GM12878 (cell line): ENCODE measurements around the gene USO1. TPM values are rescaled to one million over a fixed set of nuclear protein-coding genes. Genes with fewer than 3 reads are reported as not detected.

Experiments used
- BRCA1 ChIP-seq: IDR thresholded peaks from 2 replicates; pipeline ENCODE4 v1.6.1; 2011; ENCODE audit warnings: low read depth, low read length, improper control_type of control experiment
- DPF2 ChIP-seq: fragments of 450-650 bp; IDR thresholded peaks from 2 replicates; pipeline ENCODE4 v1.6.1; 2017; ENCODE audit warnings: mild to moderate bottlenecking
- FOXK2 ChIP-seq: fragments of 450-650 bp; IDR thresholded peaks from 2 replicates; pipeline ENCODE4 v1.6.1; 2017; ENCODE audit warnings: mild to moderate bottlenecking, moderate library complexity
- GATAD2B ChIP-seq: fragments of 450-650 bp; conservative IDR thresholded peaks from 2 replicates; pipeline ENCODE4 v1.6.1; 2017; ENCODE audit warnings: low read depth, mild to moderate bottlenecking, moderate library complexity
- JUND ChIP-seq: IDR thresholded peaks from 2 replicates; pipeline ENCODE4 v1.6.1; 2012; ENCODE audit warnings: low read depth, mild to moderate bottlenecking, low read length, improper control_type of control experiment, moderate library complexity
- MEF2B ChIP-seq: fragments of 450-650 bp; IDR thresholded peaks from 2 replicates; pipeline ENCODE4 v1.6.1; 2018; ENCODE audit warnings: mild to moderate bottlenecking, moderate library complexity; ENCODE audit not compliant: partially characterized antibody, poor library complexity, severe bottlenecking
- NBN ChIP-seq: fragments of 450-650 bp; IDR thresholded peaks from 2 replicates; pipeline ENCODE4 v1.6.1; 2016
- NR2C1 ChIP-seq: fragments of 450-650 bp; IDR thresholded peaks from 2 replicates; pipeline ENCODE4 v1.6.1; 2017; ENCODE audit warnings: antibody characterized with exemption, mild to moderate bottlenecking, moderate library complexity
- POLR2A ChIP-seq: IDR thresholded peaks from 2 replicates; pipeline ENCODE4 v1.6.1; 2011; ENCODE audit warnings: low read depth, mild to moderate bottlenecking, low read length
- RFX5 ChIP-seq: IDR thresholded peaks from 2 replicates; pipeline ENCODE4 v1.6.1; 2011; ENCODE audit warnings: low read depth, low read length, improper control_type of control experiment
- SMARCA5 ChIP-seq: fragments of 450-650 bp; IDR thresholded peaks from 2 replicates; pipeline ENCODE4 v1.6.1; 2017; ENCODE audit warnings: mild to moderate bottlenecking
- SPI1 ChIP-seq: IDR thresholded peaks from 2 replicates; pipeline ENCODE4 v1.6.1; 2011; ENCODE audit warnings: low read depth, mild to moderate bottlenecking, low read length, moderate library complexity, borderline replicate concordance; ENCODE audit not compliant: insufficient read depth
- STAT1 ChIP-seq: fragments of 450-650 bp; conservative IDR thresholded peaks from 2 replicates; pipeline ENCODE4 v1.6.1; 2014; ENCODE audit warnings: antibody characterized with exemption, mild to moderate bottlenecking
- SUPT20H ChIP-seq: IDR thresholded peaks from 2 replicates; pipeline ENCODE4 v1.6.1; 2011; ENCODE audit warnings: low read depth, mild to moderate bottlenecking, low read length, moderate library complexity, borderline replicate concordance; ENCODE audit not compliant: control insufficient read depth
- TCF7 ChIP-seq: IDR thresholded peaks from 2 replicates; pipeline ENCODE4 v1.6.1; 2014; ENCODE audit warnings: antibody characterized with exemption, borderline replicate concordance
- YBX1 ChIP-seq: fragments of 450-650 bp; IDR thresholded peaks from 2 replicates; pipeline ENCODE4 v1.6.1; 2016; ENCODE audit warnings: antibody characterized with exemption
- ZNF622 ChIP-seq: fragments of 450-650 bp; IDR thresholded peaks from 2 replicates; pipeline ENCODE4 v1.6.1; 2017; ENCODE audit warnings: mild to moderate bottlenecking, inconsistent platforms
- polyA plus RNA-seq, 11 experiments: library from polyadenylated mRNA; depleted of rRNA in 4 of 11; unstranded in 6 of 11; stranded (reverse) in 5 of 11; fragments of >200 nt; fragmentation: Nextera tagmentation in 4 of 11; fragmentation: Illumina TruSeq in 1 of 11; extraction: Ambion mirVana in 4 of 11; extraction: Trizol in 1 of 11; gene quantifications; 1 replicate in 1 of 11; 2 replicates in 10 of 11; pipeline versions ENCODE4 v1.2.1 to v1.2.3, GENCODE V29; 2011 to 2016; ENCODE audit warnings: inconsistent platforms in 2 of 11, missing spikeins in 2 of 11, low read depth in 1 of 11
- total RNA-seq, 4 experiments: library from RNA; depleted of rRNA in 3 of 4; stranded (reverse); fragments of >200 nt in 3 of 4; fragmentation: Illumina TruSeq in 1 of 4; extraction: Trizol in 1 of 4; gene quantifications; 2 replicates each; pipeline versions ENCODE4 v1.2.1 to v1.2.3, GENCODE V29; 2013 to 2021
- TF ChIP-seq, protein P1 (sequence below): fragments of 150-350 bp; IDR thresholded peaks from 2 replicates; pipeline ENCODE4 v1.6.1; 2016; ENCODE audit warnings: low read depth, low read length
- TF ChIP-seq, protein P2 (sequence below): fragments of 450-650 bp; IDR thresholded peaks from 2 replicates; pipeline ENCODE4 v1.6.1; 2017; ENCODE audit warnings: mild to moderate bottlenecking, moderate library complexity
- TF ChIP-seq, protein P3 (sequence below): IDR thresholded peaks from 2 replicates; pipeline ENCODE4 v1.6.1; 2012; ENCODE audit warnings: low read depth, low read length, improper control_type of control experiment
- TF ChIP-seq, protein P4 (sequence below): fragments of 450-650 bp; IDR thresholded peaks from 2 replicates; pipeline ENCODE4 v1.6.1; 2017; ENCODE audit warnings: borderline replicate concordance
- TF ChIP-seq, protein P5 (sequence below): IDR thresholded peaks from 2 replicates; pipeline ENCODE4 v1.6.1; 2012; ENCODE audit warnings: low read depth, low read length, improper control_type of control experiment

Gene USO1
- total and polyA plus RNA-seq, 10 of the 15 experiments (the other 5 are each of a cell fraction or from before 2014, with no cell fraction given) = 19.4 to 79.7 (median 59.6) TPM

DNA sequence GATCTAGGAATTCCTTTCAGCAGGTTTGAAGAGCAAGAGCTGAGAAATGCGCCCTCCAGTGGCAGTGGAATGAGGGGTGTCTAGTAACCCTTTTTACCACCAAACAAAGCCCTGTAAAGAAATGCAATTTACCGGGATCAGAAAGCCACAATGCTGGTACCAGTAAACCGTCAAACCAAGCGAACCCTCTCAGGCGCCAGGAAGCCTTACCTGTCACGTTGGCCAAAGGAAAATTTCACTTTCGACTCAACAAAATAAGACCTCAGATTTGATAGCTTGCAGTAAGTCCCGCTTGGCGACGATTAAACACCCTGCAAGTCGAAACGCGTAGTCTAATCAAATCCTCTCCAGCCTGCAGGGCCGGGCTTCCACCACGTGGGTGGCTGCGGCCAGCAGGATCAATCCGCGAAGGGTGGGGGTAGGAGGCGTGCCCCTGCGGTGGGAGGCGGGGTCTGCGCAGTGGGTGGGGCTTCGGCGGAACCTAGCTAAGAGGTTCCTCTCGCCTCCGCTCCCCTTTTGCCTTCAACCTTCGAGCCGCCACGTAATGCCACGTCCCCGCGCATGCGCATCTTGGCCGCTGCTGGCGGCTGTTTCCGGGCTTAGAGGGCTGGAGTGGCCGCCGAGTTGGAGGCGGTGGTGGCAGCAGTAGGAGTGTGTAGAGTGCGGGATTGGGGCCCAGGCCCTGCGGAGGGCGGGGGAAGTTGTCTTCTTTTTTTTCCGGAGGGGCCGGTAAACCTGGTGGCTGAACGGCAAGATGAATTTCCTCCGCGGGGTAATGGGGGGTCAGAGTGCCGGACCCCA is at the start of gene USO1 (continued):
- TF ChIP-seq, protein P1, sequence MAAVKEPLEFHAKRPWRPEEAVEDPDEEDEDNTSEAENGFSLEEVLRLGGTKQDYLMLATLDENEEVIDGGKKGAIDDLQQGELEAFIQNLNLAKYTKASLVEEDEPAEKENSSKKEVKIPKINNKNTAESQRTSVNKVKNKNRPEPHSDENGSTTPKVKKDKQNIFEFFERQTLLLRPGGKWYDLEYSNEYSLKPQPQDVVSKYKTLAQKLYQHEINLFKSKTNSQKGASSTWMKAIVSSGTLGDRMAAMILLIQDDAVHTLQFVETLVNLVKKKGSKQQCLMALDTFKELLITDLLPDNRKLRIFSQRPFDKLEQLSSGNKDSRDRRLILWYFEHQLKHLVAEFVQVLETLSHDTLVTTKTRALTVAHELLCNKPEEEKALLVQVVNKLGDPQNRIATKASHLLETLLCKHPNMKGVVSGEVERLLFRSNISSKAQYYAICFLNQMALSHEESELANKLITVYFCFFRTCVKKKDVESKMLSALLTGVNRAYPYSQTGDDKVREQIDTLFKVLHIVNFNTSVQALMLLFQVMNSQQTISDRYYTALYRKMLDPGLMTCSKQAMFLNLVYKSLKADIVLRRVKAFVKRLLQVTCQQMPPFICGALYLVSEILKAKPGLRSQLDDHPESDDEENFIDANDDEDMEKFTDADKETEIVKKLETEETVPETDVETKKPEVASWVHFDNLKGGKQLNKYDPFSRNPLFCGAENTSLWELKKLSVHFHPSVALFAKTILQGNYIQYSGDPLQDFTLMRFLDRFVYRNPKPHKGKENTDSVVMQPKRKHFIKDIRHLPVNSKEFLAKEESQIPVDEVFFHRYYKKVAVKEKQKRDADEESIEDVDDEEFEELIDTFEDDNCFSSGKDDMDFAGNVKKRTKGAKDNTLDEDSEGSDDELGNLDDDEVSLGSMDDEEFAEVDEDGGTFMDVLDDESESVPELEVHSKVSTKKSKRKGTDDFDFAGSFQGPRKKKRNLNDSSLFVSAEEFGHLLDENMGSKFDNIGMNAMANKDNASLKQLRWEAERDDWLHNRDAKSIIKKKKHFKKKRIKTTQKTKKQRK = no peak
- TF ChIP-seq SMARCA5 = peak; percentile 62
- TF ChIP-seq, protein P2, sequence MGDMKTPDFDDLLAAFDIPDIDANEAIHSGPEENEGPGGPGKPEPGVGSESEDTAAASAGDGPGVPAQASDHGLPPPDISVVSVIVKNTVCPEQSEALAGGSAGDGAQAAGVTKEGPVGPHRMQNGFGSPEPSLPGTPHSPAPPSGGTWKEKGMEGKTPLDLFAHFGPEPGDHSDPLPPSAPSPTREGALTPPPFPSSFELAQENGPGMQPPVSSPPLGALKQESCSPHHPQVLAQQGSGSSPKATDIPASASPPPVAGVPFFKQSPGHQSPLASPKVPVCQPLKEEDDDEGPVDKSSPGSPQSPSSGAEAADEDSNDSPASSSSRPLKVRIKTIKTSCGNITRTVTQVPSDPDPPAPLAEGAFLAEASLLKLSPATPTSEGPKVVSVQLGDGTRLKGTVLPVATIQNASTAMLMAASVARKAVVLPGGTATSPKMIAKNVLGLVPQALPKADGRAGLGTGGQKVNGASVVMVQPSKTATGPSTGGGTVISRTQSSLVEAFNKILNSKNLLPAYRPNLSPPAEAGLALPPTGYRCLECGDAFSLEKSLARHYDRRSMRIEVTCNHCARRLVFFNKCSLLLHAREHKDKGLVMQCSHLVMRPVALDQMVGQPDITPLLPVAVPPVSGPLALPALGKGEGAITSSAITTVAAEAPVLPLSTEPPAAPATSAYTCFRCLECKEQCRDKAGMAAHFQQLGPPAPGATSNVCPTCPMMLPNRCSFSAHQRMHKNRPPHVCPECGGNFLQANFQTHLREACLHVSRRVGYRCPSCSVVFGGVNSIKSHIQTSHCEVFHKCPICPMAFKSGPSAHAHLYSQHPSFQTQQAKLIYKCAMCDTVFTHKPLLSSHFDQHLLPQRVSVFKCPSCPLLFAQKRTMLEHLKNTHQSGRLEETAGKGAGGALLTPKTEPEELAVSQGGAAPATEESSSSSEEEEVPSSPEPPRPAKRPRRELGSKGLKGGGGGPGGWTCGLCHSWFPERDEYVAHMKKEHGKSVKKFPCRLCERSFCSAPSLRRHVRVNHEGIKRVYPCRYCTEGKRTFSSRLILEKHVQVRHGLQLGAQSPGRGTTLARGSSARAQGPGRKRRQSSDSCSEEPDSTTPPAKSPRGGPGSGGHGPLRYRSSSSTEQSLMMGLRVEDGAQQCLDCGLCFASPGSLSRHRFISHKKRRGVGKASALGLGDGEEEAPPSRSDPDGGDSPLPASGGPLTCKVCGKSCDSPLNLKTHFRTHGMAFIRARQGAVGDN = peak; percentile 75
- peak; percentile 85 for TF ChIP-seq NBN
- TF ChIP-seq TCF7 = no peak
- no peak for TF ChIP-seq BRCA1
- TF ChIP-seq, protein P3, sequence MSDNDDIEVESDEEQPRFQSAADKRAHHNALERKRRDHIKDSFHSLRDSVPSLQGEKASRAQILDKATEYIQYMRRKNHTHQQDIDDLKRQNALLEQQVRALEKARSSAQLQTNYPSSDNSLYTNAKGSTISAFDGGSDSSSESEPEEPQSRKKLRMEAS = peak; percentile 98
- peak; percentile 93 for TF ChIP-seq POLR2A
- TF ChIP-seq JUND = 0 out of 2 replicates have a peak, but pooled peaks have one; percentile 31
- TF ChIP-seq FOXK2 = no peak
- no peak for TF ChIP-seq SUPT20H
- TF ChIP-seq GATAD2B = no peak
- no peak for TF ChIP-seq STAT1
- TF ChIP-seq ZNF622 = no peak
- TF ChIP-seq MEF2B = peak; percentile 46
- peak; percentile 91 for TF ChIP-seq NR2C1
- no peak for TF ChIP-seq RFX5
- peak; percentile 70 for TF ChIP-seq DPF2
- no peak for TF ChIP-seq SPI1
- TF ChIP-seq YBX1 = no peak
- TF ChIP-seq, protein P4, sequence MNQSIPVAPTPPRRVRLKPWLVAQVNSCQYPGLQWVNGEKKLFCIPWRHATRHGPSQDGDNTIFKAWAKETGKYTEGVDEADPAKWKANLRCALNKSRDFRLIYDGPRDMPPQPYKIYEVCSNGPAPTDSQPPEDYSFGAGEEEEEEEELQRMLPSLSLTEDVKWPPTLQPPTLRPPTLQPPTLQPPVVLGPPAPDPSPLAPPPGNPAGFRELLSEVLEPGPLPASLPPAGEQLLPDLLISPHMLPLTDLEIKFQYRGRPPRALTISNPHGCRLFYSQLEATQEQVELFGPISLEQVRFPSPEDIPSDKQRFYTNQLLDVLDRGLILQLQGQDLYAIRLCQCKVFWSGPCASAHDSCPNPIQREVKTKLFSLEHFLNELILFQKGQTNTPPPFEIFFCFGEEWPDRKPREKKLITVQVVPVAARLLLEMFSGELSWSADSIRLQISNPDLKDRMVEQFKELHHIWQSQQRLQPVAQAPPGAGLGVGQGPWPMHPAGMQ = no peak
- TF ChIP-seq, protein P5, sequence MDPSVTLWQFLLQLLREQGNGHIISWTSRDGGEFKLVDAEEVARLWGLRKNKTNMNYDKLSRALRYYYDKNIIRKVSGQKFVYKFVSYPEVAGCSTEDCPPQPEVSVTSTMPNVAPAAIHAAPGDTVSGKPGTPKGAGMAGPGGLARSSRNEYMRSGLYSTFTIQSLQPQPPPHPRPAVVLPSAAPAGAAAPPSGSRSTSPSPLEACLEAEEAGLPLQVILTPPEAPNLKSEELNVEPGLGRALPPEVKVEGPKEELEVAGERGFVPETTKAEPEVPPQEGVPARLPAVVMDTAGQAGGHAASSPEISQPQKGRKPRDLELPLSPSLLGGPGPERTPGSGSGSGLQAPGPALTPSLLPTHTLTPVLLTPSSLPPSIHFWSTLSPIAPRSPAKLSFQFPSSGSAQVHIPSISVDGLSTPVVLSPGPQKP = peak; percentile 56; the same call in 1 of the 2 replicates
